Transverse colon (tissue), 4 donors: Measurements from ENCODE around the gene RPL13A.

Experiments
- CTCF ChIP-seq, 5 experiments: fragments of 200-600 bp in 3 of 5; fragments of 450-650 bp in 2 of 5; sonication (generic) in 3 of 5; IDR thresholded peaks; 1 replicate in 2 of 5; 2 replicates in 3 of 5; pipeline ENCODE4 v1.5.1; 2016 to 2017; ENCODE audit warnings: antibody characterized with exemption in 5 of 5, inconsistent platforms in 3 of 5, mild to moderate bottlenecking in 2 of 5, moderate library complexity in 1 of 5
- EP300 ChIP-seq: sonication (generic); formaldehyde crosslinking; IDR thresholded peaks from one replicate; pipeline ENCODE4 v1.6.1; 2017; ENCODE audit warnings: antibody characterized with exemption, low read depth
- POLR2A ChIP-seq: fragments of 450-650 bp; IDR thresholded peaks from one replicate; pipeline ENCODE4 v1.6.1; 2016; ENCODE audit warnings: antibody characterized with exemption, mild to moderate bottlenecking, moderate library complexity
- POLR2AphosphoS5 ChIP-seq, 3 donors: sonication (generic); formaldehyde crosslinking; IDR thresholded peaks; one replicate each; pipeline ENCODE4 v1.6.1; 2016; ENCODE audit warnings: antibody characterized with exemption in 3 of 3

- TF ChIP-seq POLR2AphosphoS5 (IDR thresholded peaks at IDR 0.05), result no peak
- no peak for TF ChIP-seq POLR2A
- TF ChIP-seq CTCF (IDR thresholded peaks at IDR 0.05), result no peak
- no peak for TF ChIP-seq EP300
Observed at GRCh38 chr19:49496574-49497008, 9.2 kb downstream of the RPL13A start.
